Endothelial cell of umbilical vein (primary cell): ENCODE measurements around the gene UBA5. TPM values are rescaled to one million over a fixed set of nuclear protein-coding genes. Genes with fewer than 3 reads are reported as not detected.

Experiments
- BruUV-seq: library from RNA; stranded (reverse); fragments of 400-500 nt; replicated peaks from 2 replicates; lab custom pipeline; 2021; lab: Mats Ljungman, UMichigan
- CTCF ChIA-PET: fragments of 300-600, 350-600 bp; sonication (Branson Sonifier 250); formaldehyde crosslinking; loops from one replicate; lab custom pipeline; 2021; ENCODE audit warnings: antibody characterized with exemption, inconsistent platforms; lab: Charles Lee
- POLR2A ChIA-PET: fragments of 300-600, 350-600 bp; sonication (Branson Sonifier 250); formaldehyde crosslinking; loops from one replicate; lab custom pipeline; 2021; ENCODE audit warnings: antibody characterized with exemption, inconsistent platforms; lab: Charles Lee
- DNase-seq: peaks from one replicate; pipeline ENCODE4 v3.0.0-alpha.2; 2011; ENCODE audit warnings: low read depth, low spot score
- FAIRE-seq: peaks from 2 replicates; lab custom pipeline; 2011; peaks lifted over from hg19 to GRCh38; lab: Jason Lieb, UNC
- H2AFZ ChIP-seq: 2 replicates; pipeline ENCODE4 v1.6.0; 2012; ENCODE audit warnings: low read depth, low read length, control low read depth, inconsistent platforms
- H3K27ac ChIP-seq: 2 replicates; pipeline ENCODE4 v1.5.1; 2011; ENCODE audit warnings: low read depth, mild to moderate bottlenecking, control low read depth, low read length, moderate library complexity; ENCODE audit not compliant: insufficient read depth
- H3K27me3 ChIP-seq, 2 experiments: 2 replicates each; pipeline versions ENCODE4 v1.6.0 to v1.6.1; 2011; ENCODE audit warnings: low read length in 2 of 2, mixed read lengths in 1 of 2; ENCODE audit not compliant: control insufficient read depth in 2 of 2, insufficient read depth in 2 of 2
- H3K36me3 ChIP-seq, 2 experiments: 2 replicates in 1 of 2; 3 replicates in 1 of 2; pipeline ENCODE4 v1.5.1; 2011; ENCODE audit warnings: low read length in 2 of 2, mild to moderate bottlenecking in 1 of 2, moderate library complexity in 1 of 2; ENCODE audit not compliant: control insufficient read depth in 2 of 2, insufficient read depth in 2 of 2; ENCODE audit errors: extremely low read depth in 1 of 2
- H3K4me1 ChIP-seq: 3 replicates; pipeline ENCODE4 v1.5.1; 2011; ENCODE audit warnings: mild to moderate bottlenecking, low read length; ENCODE audit not compliant: control insufficient read depth, insufficient read depth; ENCODE audit errors: extremely low read depth
- H3K4me2 ChIP-seq: 2 replicates; pipeline ENCODE4 v1.6.1; 2011; ENCODE audit warnings: low read length, control low read depth, mixed read lengths; ENCODE audit not compliant: insufficient read depth
- H3K4me3 ChIP-seq, 3 experiments: fragments of 200-600 bp in 1 of 3; sonication (generic), shearing (Covaris generic) in 1 of 3; replicated peaks in 1 of 3; 2 replicates each; pipeline ENCODE4 v1.5.1; 2011 to 2016; ENCODE audit warnings: control low read depth in 3 of 3, low read length in 3 of 3, mild to moderate bottlenecking in 2 of 3, inconsistent platforms in 1 of 3, low read depth in 1 of 3, moderate library complexity in 1 of 3; ENCODE audit not compliant: insufficient read depth in 1 of 3
- H3K79me2 ChIP-seq: 2 replicates; pipeline ENCODE4 v1.6.0; 2012; ENCODE audit warnings: low read length, inconsistent platforms; ENCODE audit not compliant: control insufficient read depth, insufficient read depth
- H3K9ac ChIP-seq: replicated peaks from 2 replicates; pipeline ENCODE3; 2011; ENCODE audit warnings: low read length, control low read depth; ENCODE audit not compliant: insufficient read depth; ENCODE audit errors: extremely low read depth
- H3K9me1 ChIP-seq: replicated peaks from 3 replicates; pipeline ENCODE4 v1.6.0; 2011; ENCODE audit warnings: mild to moderate bottlenecking, low read length; ENCODE audit not compliant: control insufficient read depth, insufficient read depth; ENCODE audit errors: extremely low read depth
- H3K9me3 ChIP-seq: replicated peaks from 2 replicates; pipeline ENCODE4 v1.5.1; 2012; ENCODE audit warnings: low read length, inconsistent platforms; ENCODE audit not compliant: control insufficient read depth, insufficient read depth
- H4K20me1 ChIP-seq: replicated peaks from 2 replicates; pipeline ENCODE3; 2011; ENCODE audit warnings: mild to moderate bottlenecking, low read length; ENCODE audit not compliant: control insufficient read depth, insufficient read depth; ENCODE audit errors: extremely low read depth
- CTCF ChIP-seq, 2 donors: IDR thresholded peaks; 1 replicate in 1 of 2; 2 replicates in 1 of 2; pipeline ENCODE4 v1.5.1; 2011; ENCODE audit warnings: low read length in 2 of 2, mild to moderate bottlenecking in 2 of 2, moderate library complexity in 2 of 2, control low read depth in 1 of 2, inconsistent platforms in 1 of 2, low read depth in 1 of 2; ENCODE audit not compliant: insufficient read depth in 1 of 2; ENCODE audit errors: extremely low read depth in 1 of 2
- EZH2 ChIP-seq: IDR thresholded peaks from 2 replicates; pipeline ENCODE4 v1.6.1; 2012; ENCODE audit warnings: borderline replicate concordance, low read depth, mild to moderate bottlenecking, moderate library complexity, low read length, inconsistent platforms; ENCODE audit not compliant: severe bottlenecking
- FOS ChIP-seq: IDR thresholded peaks from 2 replicates; pipeline ENCODE4 v1.6.1; 2011; ENCODE audit warnings: mild to moderate bottlenecking, low read length, moderate library complexity, borderline replicate concordance; ENCODE audit not compliant: insufficient read depth
- GATA2 ChIP-seq: IDR thresholded peaks from 2 replicates; pipeline ENCODE4 v1.7.0; 2011; ENCODE audit warnings: low read depth, mild to moderate bottlenecking, moderate library complexity, mixed read lengths, low read length; ENCODE audit not compliant: insufficient read length, insufficient read depth
- JUN ChIP-seq: IDR thresholded peaks from 2 replicates; pipeline ENCODE4 v1.6.1; 2011; ENCODE audit warnings: borderline replicate concordance, low read depth; ENCODE audit not compliant: insufficient read length, insufficient read depth
- MAX ChIP-seq: IDR thresholded peaks from 2 replicates; pipeline ENCODE4 v1.6.1; 2011; ENCODE audit not compliant: insufficient read depth, insufficient read length
- MYC ChIP-seq: IDR thresholded peaks from one replicate; pipeline ENCODE4 v1.6.1; 2011; ENCODE audit warnings: mild to moderate bottlenecking, low read depth, low read length
- POLR2A ChIP-seq: IDR thresholded peaks from 2 replicates; pipeline ENCODE4 v1.6.1; 2012; ENCODE audit warnings: low read depth, mild to moderate bottlenecking, control low read depth, low read length
- POLR2AphosphoS5 ChIP-seq: IDR thresholded peaks from 2 replicates; pipeline ENCODE4 v1.6.1; 2012; ENCODE audit warnings: low read depth, mild to moderate bottlenecking, control low read depth, low read length, moderate library complexity; ENCODE audit not compliant: insufficient read depth
- dilution Hi-C: fragments of 300-500 bp; cut with MboI; formaldehyde crosslinking; loops from one replicate; pipeline ENCODE4 v1.15.0; 2019; ENCODE audit warnings: low sequenced_read_pairs; ENCODE audit not compliant: extremely low pct_ligation_motif_present
- intact Hi-C: fragments of 100-400 bp; cut with micrococcal nuclease; formaldehyde crosslinking; loops from one replicate; pipeline ENCODE4 v1.10.0; 2022
- polyA plus RNA-seq, 4 experiments: library from polyadenylated mRNA; depleted of rRNA in 3 of 4; stranded (reverse) in 3 of 4; unstranded in 1 of 4; fragments of >200 nt; gene quantifications; 2 replicates each; pipeline versions ENCODE4 v1.2.1 to v1.2.3, GENCODE V29; 2011 to 2012; ENCODE audit warnings: missing spikeins in 1 of 4
- total RNA-seq: library from RNA; stranded (reverse); gene quantifications from 2 replicates; pipeline ENCODE4 v1.2.3, GENCODE V29; 2021

Gene UBA5
- total and polyA plus RNA-seq, 2 donors (not counting 3 experiments of a cell fraction or from before 2014, with no cell fraction given), result 19.7 to 38.1 TPM

- FAIRE-seq (no peak), DNase-seq (no peak)
- POLR2A ChIA-PET, result no interaction called here
- Histone ChIP-seq H3K9ac (no peak overlapping the region), H3K27me3 (no peaks in the 10 kb centered on the region), H4K20me1 (no peaks in the 10 kb centered on the region), H3K79me2 (no peaks in the 10 kb centered on the region), H2AFZ (no peak overlapping the region), H3K9me3 (no peaks in the 10 kb centered on the region), H3K36me3 (no peaks in the 10 kb centered on the region), H3K9me1 (no peaks in the 10 kb centered on the region), H3K27ac (no peak overlapping the region), H3K4me2 (no peak overlapping the region), H3K4me3 (no peak overlapping the region), H3K4me1 (peaks cover 9% of the 10 kb centered on the region)
- no TSS peak for BruUV-seq
- dilution Hi-C loops, result no loop called here
- CTCF ChIA-PET, result no interaction called here
- intact Hi-C loops, result no loop called here
- no peak for TF ChIP-seq MYC
- TF ChIP-seq JUN, result no peak
- TF ChIP-seq POLR2AphosphoS5, result no peak
- no peak for TF ChIP-seq CTCF (IDR thresholded peaks at IDR 0.05; ENCODE audit: extremely low read depth in 1 of 2, insufficient read depth in 1 of 2, low read depth in 1 of 2, low read length in 2 of 2)
- TF ChIP-seq GATA2, result no peak
- no peak for TF ChIP-seq POLR2A
- no peak for TF ChIP-seq EZH2
- no peak for TF ChIP-seq FOS
- TF ChIP-seq MAX, result no peak
Observed at GRCh38 chr3:132615881-132616280, 44.2 kb upstream of the UBA5 start.
